Kidney (tissue), 14 donors: ENCODE results near the gene PTCD1. TPM values are rescaled to one million over a fixed set of nuclear protein-coding genes. Genes with fewer than 3 reads are reported as not detected.

Experiments used
- DNase-seq, 5 donors: peaks; one replicate each; pipeline ENCODE4 v3.0.0-alpha.2; 2013 to 2020
- FAIRE-seq: peaks from 2 replicates; lab custom pipeline; 2012; peaks lifted over from hg19 to GRCh38; lab: Jason Lieb, UNC
- H3K27ac ChIP-seq, 2 donors: one replicate each; pipeline ENCODE4 v1.7.0; 2013; ENCODE audit warnings: low read depth in 2 of 2, low read length in 2 of 2, inconsistent platforms in 1 of 2
- H3K27me3 ChIP-seq: one replicate; pipeline ENCODE4 v1.7.1; 2013; ENCODE audit warnings: low read length, inconsistent platforms; ENCODE audit not compliant: control insufficient read depth, insufficient read depth
- H3K36me3 ChIP-seq, 3 donors: one replicate each; pipeline versions ENCODE4 v1.7.0 to v1.7.1; 2013; ENCODE audit warnings: low read length in 3 of 3, control low read depth in 1 of 3, inconsistent platforms in 1 of 3; ENCODE audit not compliant: insufficient read depth in 3 of 3, control insufficient read depth in 2 of 3
- H3K4me1 ChIP-seq, 3 donors: one replicate each; pipeline versions ENCODE4 v1.7.0 to v1.7.1; 2013; ENCODE audit warnings: low read length in 3 of 3, inconsistent platforms in 1 of 3, low read depth in 1 of 3; ENCODE audit not compliant: control insufficient read depth in 2 of 3, insufficient read depth in 2 of 3
- H3K4me3 ChIP-seq, 3 donors: one replicate each; pipeline versions ENCODE4 v1.7.0 to v1.8.1; 2013; ENCODE audit warnings: low read length in 3 of 3, control low read depth in 1 of 3, inconsistent platforms in 1 of 3
- H3K9ac ChIP-seq, 3 donors: one replicate each; pipeline versions ENCODE4 v1.7.0 to v1.7.1; 2013; ENCODE audit warnings: low read length in 3 of 3, control low read depth in 1 of 3, inconsistent platforms in 1 of 3
- H3K9me3 ChIP-seq, 3 donors: one replicate each; pipeline versions ENCODE4 v1.7.0 to v1.7.1; 2013; ENCODE audit warnings: low read length in 3 of 3, control low read depth in 1 of 3, inconsistent platforms in 1 of 3; ENCODE audit not compliant: control insufficient read depth in 2 of 3, insufficient read depth in 1 of 3
- intact Hi-C: fragments of 100-400 bp; cut with DNase I; formaldehyde crosslinking; loops from one replicate; pipeline ENCODE4 v1.11.1; 2022
- polyA plus RNA-seq: library from polyadenylated mRNA; stranded (reverse); fragments of 350-450 nt; fragmentation: Illumina TruSeq; extraction: RNeasy Lipid Tissue Mini Kit (QIAGEN cat#74804); gene quantifications from one replicate; pipeline ENCODE4 v1.2.3, GENCODE V29; 2014; ENCODE audit warnings: low read depth, low replicate concordance; ENCODE audit not compliant: insufficient read depth
- total RNA-seq: library from RNA; stranded (reverse); fragmentation: NEBNext Ultra II Directional; extraction: Animal tissue kit (Norgen Biotek cat#: 25700); gene quantifications from one replicate; pipeline ENCODE4 v1.2.1, GENCODE V29; 2021
- TF ChIP-seq, protein P1 (sequence below): IDR thresholded peaks from 3 replicates; pipeline ENCODE4 v1.5.1; 2012; ENCODE audit warnings: mild to moderate bottlenecking, moderate library complexity, borderline replicate concordance; ENCODE audit not compliant: insufficient read depth; ENCODE audit errors: extremely low read depth
- donor health status: control.
- donor health status: control.
- donor health status: control.
- donor health status: control.
- donor health status: control.
- donor health status: DM: yes; HTN: yes; CAD: no.
- donor health status: Normal renal cell carcinoma (clear cell type).

Gene PTCD1
- total and polyA plus RNA-seq, 2 donors from 2014 or later, result 2.9 to 5.4 TPM

DNA sequence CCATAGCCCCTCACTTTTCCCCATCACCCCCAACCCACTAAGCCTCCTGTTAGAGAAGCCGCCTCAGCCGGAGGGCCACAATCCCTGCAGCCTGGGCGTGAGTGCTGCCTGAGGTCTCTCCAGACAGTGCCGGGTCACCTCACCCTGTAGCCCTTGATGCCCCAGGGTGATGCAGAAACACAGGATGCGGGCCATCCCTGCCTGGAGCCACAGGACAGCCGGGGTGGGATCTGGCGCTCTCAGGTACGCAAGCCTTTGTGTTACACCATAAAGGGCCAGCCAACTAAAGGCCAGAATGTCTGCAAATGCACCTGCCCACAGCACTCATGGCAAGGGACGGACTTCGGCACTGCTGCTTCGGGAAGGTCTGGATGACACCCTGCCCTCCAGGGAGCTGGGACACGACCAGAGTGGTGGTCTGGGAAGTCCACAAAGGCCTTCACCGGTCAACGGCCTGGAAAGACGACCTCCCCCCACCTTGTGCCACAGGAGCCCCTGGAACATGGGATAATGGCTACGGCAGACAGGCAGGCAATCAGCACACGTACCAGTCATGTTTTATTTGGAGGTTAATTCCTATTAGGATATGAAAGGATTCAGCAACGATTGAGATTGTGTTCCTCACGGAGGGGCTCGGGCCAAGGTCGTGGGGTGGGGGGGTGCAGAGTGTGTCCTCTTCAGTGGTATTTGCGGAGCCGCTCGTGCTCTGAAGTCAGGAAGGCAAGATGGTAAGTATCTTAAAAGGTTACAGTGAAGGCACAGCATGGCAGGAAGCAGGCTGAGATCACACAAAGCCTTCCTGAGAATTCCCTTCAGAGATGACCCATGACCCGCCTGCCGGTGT lies 19.3 kb upstream of the PTCD1 start:
- Histone ChIP-seq H3K27ac (no peak overlapping the region), H3K27me3 (no peaks in the 10 kb centered on the region), H3K9ac (no peak overlapping the region), H3K4me1 (no peaks in the 10 kb centered on the region), H3K36me3 (peaks cover 0 to 30% (median 20%) of the 10 kb centered on the region in 3 donors), H3K9me3 (no peaks in the 10 kb centered on the region), H3K4me3 (no peak overlapping the region)
- FAIRE-seq (no peak), DNase-seq (no peak)
- intact Hi-C loops, result no loop called here
- TF ChIP-seq, protein P1, sequence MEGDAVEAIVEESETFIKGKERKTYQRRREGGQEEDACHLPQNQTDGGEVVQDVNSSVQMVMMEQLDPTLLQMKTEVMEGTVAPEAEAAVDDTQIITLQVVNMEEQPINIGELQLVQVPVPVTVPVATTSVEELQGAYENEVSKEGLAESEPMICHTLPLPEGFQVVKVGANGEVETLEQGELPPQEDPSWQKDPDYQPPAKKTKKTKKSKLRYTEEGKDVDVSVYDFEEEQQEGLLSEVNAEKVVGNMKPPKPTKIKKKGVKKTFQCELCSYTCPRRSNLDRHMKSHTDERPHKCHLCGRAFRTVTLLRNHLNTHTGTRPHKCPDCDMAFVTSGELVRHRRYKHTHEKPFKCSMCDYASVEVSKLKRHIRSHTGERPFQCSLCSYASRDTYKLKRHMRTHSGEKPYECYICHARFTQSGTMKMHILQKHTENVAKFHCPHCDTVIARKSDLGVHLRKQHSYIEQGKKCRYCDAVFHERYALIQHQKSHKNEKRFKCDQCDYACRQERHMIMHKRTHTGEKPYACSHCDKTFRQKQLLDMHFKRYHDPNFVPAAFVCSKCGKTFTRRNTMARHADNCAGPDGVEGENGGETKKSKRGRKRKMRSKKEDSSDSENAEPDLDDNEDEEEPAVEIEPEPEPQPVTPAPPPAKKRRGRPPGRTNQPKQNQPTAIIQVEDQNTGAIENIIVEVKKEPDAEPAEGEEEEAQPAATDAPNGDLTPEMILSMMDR, result no peak

DNA sequence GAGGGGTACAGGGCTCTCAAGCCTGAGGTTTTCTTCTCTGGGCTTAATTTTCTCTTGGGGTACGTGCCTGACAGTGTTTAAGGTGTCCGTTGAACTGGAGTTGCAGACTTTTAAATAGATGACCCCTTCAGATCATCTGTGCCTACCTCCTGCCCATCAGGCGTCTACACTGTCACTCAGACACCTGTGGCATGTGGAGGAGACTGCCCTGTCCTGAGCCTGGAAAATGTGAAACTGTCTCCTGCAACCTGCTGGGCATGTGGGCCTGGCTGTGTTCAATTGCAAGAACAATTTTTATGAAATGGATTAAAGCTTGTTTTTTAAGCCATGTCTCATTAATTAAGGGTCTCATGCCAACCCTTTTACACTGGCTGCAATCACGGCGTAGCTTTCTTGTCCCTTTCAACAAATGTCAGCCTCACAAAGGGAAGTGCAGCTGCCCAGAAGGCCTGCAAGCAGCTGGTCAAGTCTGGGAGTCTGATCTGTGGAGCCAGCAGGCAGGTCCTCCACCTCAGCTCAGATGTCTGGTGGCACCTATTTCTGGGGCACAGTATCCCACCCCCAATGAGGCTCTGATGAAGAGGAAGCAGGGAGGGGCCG lies 18.6 kb upstream of the PTCD1 start:
- TF ChIP-seq, protein P1, result no peak
- Histone ChIP-seq H3K4me3 (no peak overlapping the region), H3K9ac (no peak overlapping the region), H3K36me3 (peaks cover 0 to 34% (median 20%) of the 10 kb centered on the region in 3 donors), H3K4me1 (no peaks in the 10 kb centered on the region), H3K27ac (no peak overlapping the region), H3K27me3 (no peaks in the 10 kb centered on the region), H3K9me3 (no peaks in the 10 kb centered on the region)
- FAIRE-seq (no peak), DNase-seq (no peak)
- intact Hi-C loops, result no loop called here

GRCh38 chr7:99456288-99456687 lies 17.7 kb upstream of the PTCD1 start:
- intact Hi-C loops, result no loop called here
- DNase-seq (no peak), FAIRE-seq (no peak)
- Histone ChIP-seq H3K27ac (no peak overlapping the region), H3K36me3 (peaks cover 0 to 34% (median 20%) of the 10 kb centered on the region in 3 donors), H3K4me1 (no peaks in the 10 kb centered on the region), H3K4me3 (no peak overlapping the region), H3K9me3 (no peaks in the 10 kb centered on the region), H3K9ac (no peak overlapping the region), H3K27me3 (no peaks in the 10 kb centered on the region)
- TF ChIP-seq, protein P1, result no peak
